ENCODE results near the gene ANKRD28.

DNA sequence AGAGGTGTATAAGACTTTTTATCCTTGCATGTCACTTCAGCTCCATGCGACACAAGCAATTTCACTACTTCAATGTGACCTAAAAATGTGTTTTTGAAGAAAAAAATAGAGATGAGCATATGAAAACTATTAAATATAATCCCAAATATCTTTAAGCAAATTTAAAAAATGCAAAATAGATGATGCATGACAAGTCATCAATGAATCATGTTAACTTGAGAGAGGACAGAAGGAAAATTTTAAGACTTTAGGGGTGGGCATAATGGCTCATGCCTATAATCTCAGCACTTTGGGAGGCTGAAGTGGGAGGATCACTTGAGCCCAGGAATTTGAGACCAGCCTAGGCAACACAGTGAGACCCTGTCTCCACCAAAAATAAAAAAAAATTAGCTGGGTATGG is 73.3 kb downstream of the ANKRD28 start:
- TF ChIP-seq, protein P1, sequence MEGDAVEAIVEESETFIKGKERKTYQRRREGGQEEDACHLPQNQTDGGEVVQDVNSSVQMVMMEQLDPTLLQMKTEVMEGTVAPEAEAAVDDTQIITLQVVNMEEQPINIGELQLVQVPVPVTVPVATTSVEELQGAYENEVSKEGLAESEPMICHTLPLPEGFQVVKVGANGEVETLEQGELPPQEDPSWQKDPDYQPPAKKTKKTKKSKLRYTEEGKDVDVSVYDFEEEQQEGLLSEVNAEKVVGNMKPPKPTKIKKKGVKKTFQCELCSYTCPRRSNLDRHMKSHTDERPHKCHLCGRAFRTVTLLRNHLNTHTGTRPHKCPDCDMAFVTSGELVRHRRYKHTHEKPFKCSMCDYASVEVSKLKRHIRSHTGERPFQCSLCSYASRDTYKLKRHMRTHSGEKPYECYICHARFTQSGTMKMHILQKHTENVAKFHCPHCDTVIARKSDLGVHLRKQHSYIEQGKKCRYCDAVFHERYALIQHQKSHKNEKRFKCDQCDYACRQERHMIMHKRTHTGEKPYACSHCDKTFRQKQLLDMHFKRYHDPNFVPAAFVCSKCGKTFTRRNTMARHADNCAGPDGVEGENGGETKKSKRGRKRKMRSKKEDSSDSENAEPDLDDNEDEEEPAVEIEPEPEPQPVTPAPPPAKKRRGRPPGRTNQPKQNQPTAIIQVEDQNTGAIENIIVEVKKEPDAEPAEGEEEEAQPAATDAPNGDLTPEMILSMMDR (IDR thresholded peaks at IDR 0.05): no peak
- no peak for TF ChIP-seq POLR2A (IDR thresholded peaks at IDR 0.05)
